Fibroblast of peridontal ligament (primary cell): ENCODE measurements around the gene BLMH.
"Not testable (repeated sequence)": the region's sequence is repeated elsewhere in the genome, so short reads cannot be mapped to it uniquely, and the experiment has no call there.

Source experiments
- DNase-seq: peaks from one replicate; pipeline ENCODE4 v3.0.0-alpha.2; 2010; ENCODE audit errors: extremely low read depth

Gene BLMH

GRCh38 chr17:30228011-30228410 lies 63.7 kb downstream of the BLMH start:
- DNase-seq: peak; percentile 9

DNA sequence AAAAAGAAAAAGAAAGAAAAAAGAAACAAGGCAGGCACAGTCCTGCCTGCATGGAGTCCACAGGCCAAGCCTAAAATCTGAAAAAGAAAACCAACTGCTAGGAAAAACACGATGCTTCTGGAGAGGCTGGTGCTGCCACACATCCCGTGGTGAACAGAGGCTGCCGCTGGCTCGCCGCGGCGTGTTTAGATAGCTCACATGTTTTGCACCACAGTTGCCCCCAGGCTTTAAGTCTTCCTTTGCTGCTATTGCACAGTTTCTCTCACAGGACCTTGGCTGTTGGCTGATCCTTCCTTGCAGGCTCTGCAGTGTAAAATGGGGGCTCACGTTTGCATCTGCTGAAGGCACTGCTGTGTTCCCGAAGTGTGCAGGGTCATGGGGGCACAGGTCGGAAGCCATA lies 64.9 kb downstream of the BLMH start:
- no peak for DNase-seq

DNA sequence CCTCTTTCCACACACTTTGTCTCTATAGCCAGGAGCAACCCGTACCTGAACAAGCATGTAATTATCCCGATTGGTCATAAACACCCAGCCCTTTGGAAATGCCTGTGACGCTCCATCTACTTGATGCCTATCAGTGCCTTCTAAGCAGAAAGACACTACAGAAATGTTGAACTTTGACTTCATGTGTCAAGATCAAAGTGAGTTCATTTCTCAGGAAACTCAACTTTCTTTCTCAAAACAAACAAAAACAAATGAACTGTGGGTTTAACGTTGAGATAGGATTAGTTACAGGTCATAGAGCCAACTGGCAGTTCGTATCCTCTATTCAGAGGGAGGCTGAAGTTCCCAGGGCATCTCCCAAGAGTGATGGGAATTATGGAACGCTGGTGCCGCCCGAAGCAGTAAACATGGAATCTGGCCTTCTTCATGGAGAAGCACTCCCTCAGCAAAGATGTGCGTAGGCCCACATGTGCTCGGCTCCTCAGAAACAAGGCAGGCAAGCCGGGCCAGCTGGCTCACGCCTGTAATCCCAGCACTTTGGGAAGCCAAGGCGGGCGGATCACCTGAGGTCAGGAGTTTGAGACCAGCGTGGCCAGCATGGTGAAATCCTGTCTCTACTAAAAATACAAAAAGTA lies 65.7 kb downstream of the BLMH start:
- DNase-seq: no peak

- DNase-seq: no peak
These were observed 66.6 kb downstream of the BLMH start for GRCh38 chr17:30225112-30225511.

DNA sequence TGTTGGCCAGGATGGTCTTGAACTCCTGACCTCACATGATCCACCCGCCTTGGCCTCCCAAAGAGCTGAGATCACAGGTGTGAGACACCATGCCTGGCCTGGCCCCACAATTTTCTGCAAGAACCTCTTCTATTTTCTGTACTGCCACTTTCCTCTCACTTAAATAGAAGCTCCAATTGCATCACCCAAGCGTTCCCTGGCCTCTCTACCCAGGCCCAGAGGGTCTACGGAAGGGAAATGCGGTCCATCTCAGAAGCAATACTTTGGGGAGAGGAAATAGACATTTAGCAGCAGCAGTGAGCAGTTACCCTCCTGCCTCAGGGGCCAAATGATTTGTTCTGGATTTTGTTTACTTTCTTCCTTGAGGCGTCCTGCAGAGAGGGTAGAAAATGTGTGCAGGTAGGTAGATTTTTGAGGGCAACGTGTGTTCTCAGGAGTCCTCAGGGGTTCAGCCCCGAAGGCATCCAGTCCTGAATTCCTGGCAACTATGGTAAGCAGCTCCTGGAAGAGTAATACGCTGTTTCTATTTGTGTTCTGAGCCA lies 67.3 kb downstream of the BLMH start:
- no peak for DNase-seq

DNA sequence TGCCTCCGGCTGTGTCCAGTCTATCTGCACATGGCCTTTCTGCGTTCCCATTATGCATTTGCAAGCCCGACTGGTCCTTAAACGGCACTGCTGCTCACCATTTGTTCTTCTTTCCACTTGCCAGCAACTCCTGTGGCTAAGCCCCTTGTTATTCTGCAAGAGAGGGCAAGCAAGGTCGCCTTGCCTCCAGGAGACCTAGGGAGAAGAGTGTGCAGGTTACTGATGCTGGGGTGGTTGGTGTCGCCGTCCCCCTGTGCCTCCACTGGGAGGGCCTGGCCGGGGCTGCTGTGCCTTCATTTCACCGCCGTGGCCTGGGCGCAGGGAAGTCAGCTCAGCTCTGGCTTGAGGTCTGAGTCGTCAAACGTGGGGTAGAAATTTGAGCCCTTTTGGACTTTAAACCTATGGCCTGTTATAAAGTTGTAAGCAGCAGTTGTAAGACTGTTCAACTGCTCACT lies 69.0 kb downstream of the BLMH start:
- DNase-seq: no peak

GRCh38 chr17:30222251-30222650 lies 69.5 kb downstream of the BLMH start:
- no peak for DNase-seq

DNA sequence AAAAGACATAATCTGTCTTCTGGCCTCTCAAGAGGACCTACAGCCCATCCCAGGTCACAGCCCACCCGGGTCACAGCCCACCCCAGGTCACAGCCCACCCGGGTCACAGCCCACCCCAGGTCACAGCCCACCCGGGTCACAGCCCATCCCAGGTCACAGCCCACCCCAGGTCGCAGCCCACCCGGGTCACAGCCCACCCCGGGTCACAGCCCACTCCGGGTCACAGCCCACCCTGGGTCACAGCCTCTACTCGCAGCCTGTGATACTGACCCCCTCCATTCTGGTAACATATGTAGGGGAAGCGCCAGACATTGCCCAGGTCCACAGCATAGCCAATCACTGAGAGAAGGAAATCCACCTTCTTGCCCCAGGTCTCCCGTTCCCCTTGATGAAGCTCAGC lies 70.4 kb downstream of the BLMH start:
- no peak for DNase-seq

DNA sequence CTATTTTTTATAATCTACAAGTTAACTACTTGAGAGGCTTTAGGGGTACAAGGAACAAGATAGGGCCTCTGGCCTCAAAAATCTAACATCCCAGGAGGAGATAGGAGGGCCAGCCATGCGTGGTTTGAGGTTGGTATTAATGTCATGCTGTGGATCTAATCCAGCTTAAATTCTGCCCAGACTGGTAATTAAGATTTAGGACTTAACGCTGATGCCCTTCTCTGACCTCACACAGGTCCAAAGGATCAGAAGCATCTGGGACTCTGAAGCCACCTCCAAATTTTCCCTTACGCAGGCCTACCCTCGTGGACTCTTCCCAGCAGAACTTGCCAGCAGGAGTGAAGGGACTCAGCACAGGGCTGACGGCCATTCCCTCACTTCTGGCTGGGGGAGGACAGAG lies 71.3 kb downstream of the BLMH start:
- DNase-seq: no peak

DNA sequence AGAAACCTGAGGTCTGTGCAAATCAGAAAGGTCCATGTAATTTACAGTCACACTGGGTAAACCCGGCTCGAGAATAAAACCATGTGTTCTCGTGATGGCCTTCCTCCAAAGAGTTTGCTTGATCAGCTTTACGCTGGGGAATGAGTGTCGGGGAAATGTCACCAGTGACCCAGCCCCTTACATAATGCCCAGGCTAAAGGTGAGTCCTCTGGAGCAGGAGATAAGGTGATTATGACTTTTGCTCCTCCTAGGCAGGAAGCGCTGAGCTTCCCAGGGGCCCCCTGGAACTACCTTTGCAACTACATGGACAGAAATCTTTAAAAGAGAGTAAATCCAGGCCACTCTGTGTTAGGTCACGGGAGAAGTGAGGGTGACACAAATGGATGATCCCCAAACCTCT lies 71.9 kb downstream of the BLMH start:
- DNase-seq: no peak

DNA sequence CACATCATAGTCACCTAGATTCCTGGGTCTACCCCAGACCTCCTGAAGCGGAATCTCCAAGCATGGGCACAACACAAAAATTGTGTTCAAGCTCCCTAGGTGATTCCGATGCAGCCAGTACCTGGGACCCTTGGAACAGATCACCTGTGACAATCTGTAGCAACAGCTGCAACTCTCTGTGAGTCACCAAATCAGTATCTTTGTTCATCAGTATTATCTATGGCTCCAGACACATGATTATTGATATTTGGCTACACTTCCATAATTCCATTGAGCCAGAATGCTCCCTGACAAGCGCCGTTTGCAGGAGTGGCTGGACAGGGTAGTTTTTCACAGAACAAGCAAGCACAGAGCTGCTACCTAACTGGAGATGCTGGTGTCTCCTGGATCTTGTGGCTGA lies 72.4 kb downstream of the BLMH start:
- DNase-seq: no peak

- no peak for DNase-seq
These were observed 72.9 kb downstream of the BLMH start for GRCh38 chr17:30218799-30219198.

- no peak for DNase-seq
These were observed 73.9 kb downstream of the BLMH start for GRCh38 chr17:30217746-30218245.

DNA sequence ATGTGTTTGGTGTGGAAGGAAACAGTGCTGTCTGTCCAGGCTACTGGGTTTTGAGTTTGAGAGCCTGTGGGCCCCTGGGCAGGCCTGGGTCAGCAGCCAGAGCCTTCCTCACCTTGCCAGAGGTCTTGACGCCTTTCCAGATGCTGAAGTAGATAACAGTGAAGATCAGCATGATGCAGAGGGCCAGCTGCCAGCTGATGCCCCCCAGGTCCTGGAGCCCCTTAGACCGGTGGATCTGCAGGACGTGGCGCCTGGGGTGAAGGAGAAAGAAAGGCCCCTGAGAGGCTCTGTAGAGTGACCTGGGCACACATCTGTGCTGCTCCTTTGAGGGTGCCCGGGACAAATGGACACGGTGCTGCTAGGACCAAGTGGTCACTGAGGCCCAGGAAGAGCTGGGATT lies 74.7 kb downstream of the BLMH start:
- no peak for DNase-seq

DNA sequence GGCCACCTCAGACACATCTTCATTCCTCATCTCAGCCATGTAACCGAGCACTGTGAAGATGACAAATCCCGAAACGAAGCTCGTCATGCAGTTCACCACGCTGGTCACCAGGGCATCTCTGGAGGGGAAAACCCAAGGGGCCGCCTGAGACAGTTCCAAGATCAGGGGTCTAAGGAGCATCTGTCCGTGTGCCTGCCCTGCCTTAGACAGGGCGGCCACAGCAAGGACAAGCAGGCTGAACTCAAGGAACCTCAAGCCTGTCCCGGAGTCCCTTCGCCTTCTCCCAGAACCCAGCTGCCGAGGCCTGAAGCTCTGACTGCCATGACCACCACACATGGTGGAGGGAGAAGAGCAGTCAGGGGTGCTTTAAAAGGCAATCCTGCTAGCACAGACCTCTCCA lies 79.0 kb downstream of the BLMH start:
- no peak for DNase-seq

- DNase-seq: no peak
These were observed 80.4 kb downstream of the BLMH start for GRCh38 chr17:30211371-30211770.

DNA sequence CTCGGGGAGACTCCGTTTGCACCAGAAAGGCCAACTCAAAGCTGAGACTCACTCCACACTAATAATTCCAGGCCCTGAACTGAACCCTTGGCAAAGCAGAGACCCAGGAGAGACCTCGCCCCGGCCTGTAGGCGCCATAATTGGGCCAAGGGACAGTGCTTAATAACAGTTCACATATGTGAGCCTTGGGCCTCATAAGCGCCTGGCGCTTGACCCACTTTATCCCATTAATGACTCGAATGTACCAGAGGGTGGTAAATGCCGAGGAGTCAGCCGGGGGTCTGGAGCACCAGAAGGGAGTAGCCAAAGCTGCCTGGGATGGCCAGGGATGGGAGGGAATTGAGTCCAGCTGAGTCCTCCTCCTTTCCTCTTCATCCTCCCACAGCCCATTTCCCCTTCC lies 80.8 kb downstream of the BLMH start:
- no peak for DNase-seq

DNA sequence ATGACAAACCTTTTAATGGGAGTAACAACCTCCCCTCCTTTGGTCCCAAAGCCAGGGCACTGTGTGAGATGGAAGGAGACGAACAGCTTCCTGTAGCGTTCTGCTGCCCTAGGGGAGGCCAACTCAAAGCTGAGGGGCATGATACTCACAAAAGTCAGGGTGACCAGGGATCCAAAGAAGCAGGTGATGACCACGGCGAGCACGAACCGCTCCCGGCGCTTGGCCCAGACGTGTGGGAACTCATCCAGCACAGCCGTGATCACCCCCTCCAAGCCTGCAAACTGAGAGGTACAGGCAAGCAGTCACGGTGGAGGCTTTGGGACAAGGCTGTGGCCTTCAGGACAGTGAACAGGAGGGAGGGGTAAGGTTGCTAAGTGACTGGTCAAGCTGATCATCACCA lies 81.4 kb downstream of the BLMH start:
- no peak for DNase-seq

GRCh38 chr17:30209930-30210329 lies 81.8 kb downstream of the BLMH start:
- no peak for DNase-seq

DNA sequence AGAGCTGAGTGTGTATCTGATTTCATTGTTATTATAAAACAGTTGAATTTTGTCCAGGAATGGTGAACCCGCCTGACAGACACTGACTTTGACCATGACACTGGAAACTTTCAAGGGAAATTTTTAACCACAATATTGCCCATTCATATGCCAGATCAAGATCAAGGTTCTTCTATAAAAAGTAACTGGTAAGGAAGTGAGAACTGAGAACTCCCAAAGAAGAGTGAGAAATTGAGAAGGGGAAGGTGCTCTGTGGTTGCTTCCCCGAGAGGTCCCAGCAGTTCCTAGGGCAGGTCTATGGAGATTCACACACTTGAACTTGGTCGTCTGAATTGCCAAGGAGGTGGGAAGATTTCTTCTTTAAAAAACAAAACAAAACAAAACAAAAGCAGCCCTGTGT lies 83.5 kb downstream of the BLMH start:
- DNase-seq: no peak

DNA sequence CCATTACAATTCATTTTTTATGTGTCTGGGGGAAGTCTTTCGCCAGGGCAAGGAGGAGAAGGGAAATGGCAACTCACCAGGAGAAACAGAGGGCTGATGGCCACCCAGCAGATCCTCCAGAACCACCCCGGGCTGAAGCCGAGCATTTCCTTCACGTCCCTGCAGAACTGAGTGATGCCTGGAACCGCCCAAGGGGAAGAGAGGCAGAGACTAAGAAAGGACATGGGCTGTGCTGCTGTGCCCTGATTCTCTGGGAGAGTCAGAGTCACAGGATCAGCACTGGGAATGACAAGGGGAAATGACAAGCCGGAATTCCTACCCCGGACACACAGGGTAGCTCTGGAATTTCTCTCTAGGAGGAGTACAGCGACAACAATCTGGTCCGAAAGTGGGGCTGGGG lies 84.1 kb downstream of the BLMH start:
- no peak for DNase-seq

DNA sequence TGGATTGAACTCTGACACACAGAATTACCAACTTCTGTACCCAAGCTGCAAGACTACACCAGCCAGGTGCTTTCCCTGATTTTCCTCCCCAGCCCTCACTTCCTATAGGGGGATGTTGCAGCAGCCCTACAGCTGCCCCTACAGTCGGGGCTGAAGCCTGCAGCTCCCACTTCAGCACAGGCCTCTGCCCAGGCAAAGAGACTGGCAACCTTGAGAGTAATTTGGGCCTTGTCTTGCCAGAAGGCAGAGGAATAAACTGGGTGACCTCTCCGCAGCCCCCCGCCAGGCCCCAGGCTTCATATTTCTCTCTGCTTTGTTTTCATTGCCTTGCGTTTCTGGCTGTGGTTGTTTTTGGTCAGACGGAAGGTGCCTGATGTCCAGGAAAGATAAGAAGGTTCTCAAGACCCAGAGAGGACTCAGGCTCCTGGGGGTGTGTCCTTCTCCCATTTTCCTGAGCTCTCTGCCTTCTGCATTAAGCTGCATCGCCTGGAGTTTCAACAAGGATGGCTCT lies 88.2 kb downstream of the BLMH start:
- DNase-seq: no peak

- DNase-seq: not testable (repeated sequence)
These were observed 91.1 kb downstream of the BLMH start for GRCh38 chr17:30200656-30201055.

DNA sequence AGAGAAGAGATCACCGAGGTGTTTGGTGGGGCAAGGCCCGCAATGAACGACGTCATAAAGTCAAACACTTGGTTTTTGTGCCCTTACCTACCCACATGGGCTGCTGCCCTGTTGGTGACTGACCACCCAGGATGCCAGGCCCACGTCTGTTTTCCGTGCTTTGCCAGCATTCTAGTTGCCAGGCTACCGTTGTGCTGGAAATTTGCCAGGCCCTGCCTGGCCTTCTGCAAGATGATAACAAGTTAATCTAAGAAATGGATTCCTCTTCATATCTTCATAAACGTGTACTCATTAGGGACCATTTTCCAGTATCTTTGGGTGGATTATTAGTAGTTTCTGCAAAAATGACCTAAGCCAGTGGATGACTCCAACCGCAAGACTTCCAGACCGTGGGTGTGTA lies 91.6 kb downstream of the BLMH start:
- DNase-seq: no peak
